ENCODE data around the gene ISG20. TPM values are rescaled to one million over a fixed set of nuclear protein-coding genes. Genes with fewer than 3 reads are reported as not detected.

ISG20 gene
- total and polyA plus RNA-seq, 4 donors: 10.1 to 18.7 (median 12.9) TPM

DNA sequence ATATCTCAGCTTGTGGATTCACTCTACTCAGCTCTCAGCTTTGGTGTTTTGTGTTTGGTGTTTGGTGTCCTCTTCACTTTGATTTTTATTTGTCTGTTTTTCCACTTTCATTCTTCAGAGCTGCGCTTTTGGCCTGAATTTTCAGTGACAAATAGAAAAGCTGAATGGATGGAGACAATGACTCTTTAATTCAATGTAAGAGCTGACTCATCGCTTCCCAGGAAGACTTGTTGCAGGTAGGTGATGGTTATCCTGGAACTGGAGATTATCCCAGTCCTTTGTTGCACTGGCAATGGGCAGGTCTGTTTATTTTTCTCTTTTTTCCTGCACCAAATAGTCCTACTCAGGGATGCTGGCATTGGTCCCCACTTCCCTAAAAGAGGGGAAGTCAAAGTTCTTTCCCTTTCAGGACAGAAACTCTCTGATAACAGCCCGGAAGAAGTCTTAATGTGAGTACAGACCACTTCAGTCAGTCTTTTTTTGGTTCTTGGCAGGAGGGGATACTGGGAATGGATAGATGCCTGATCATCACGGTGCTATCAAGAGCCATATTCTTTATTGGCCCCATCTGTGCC lies 30.1 kb upstream of the ISG20 start:
- Histone ChIP-seq H3K27me3 (ENCODE audit: control insufficient read depth in 1 of 2, insufficient read depth in 2 of 2, low read length in 1 of 2) (no peaks in the 10 kb centered on the region), H3K4me1 (ENCODE audit: control insufficient read depth in 1 of 2, insufficient read depth in 2 of 2, low read length in 2 of 2) (no peaks in the 10 kb centered on the region), H3K4me3 (ENCODE audit: low read length in 2 of 2) (no peak overlapping the region), H3K36me3 (ENCODE audit: control insufficient read depth in 1 of 2, insufficient read depth in 2 of 2, low read length in 1 of 2) (no peaks in the 10 kb centered on the region), H3K27ac (ENCODE audit: low read depth in 1 of 2, low read length in 2 of 2) (no peak overlapping the region), H3K9me3 (ENCODE audit: control insufficient read depth, low read length) (no peaks in the 10 kb centered on the region)
- no peak for ATAC-seq (ENCODE audit: low FRiP score)
- intact Hi-C loops (cut with DNase I): no loop called here
- WGBS, 2 donors: 86 to 90% methylated on average over 4 of the region's 4 CpGs
- no peak for DNase-seq

DNA sequence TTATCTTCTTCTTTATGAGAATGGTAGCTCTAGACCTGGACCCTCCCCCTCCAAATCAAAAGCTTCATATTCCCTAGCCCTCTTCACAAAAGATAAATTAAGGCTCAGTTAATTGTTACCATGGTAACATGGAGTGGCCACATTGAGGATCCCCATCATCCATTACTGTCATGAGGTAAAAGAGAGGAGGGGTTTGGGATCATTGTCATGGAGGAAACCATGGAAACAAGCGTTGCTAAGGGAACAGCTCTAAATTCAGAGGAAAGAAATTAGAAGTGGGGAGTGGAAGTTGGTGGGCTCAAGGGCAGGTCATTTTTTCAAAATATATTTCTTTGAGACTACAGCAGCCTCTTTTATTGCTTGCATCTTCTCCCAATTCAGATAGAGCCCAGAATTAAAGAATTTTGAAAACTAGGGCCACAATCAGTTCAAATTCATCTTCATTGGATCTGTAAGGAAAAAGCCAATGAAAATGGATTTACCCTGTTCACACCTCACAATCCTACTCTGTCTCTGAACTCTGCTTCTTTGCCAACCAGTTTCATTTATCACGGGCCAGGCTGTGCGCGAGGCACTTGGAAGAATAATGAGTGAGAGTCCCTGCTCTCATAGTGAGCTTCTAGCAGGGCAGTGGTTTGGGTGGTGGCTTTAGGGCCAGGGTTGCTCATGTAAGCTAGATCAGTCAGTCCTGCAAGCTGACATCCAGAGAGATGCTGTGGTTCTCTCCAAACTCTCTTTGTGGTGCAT lies 29.3 kb upstream of the ISG20 start:
- H3K9me3 ChIP-seq (ENCODE audit: control insufficient read depth, low read length): no peaks in the 10 kb centered on the region
- DNase-seq (no peak), ATAC-seq (ENCODE audit: low FRiP score) (no peak)
- H3K27ac ChIP-seq (ENCODE audit: low read depth in 1 of 2, low read length in 2 of 2): no peak overlapping the region
- intact Hi-C loops (cut with DNase I): no loop called here
- WGBS, 2 donors: 60 to 68% methylated on average over 4 of the region's 4 CpGs
- H3K4me3 ChIP-seq (ENCODE audit: low read length in 2 of 2): no peak overlapping the region
- no peaks in the 10 kb centered on the region for H3K36me3 ChIP-seq (ENCODE audit: control insufficient read depth in 1 of 2, insufficient read depth in 2 of 2, low read length in 1 of 2)
- H3K4me1 ChIP-seq (ENCODE audit: control insufficient read depth in 1 of 2, insufficient read depth in 2 of 2, low read length in 2 of 2): no peaks in the 10 kb centered on the region
- H3K27me3 ChIP-seq (ENCODE audit: control insufficient read depth in 1 of 2, insufficient read depth in 2 of 2, low read length in 1 of 2): no peaks in the 10 kb centered on the region

DNA sequence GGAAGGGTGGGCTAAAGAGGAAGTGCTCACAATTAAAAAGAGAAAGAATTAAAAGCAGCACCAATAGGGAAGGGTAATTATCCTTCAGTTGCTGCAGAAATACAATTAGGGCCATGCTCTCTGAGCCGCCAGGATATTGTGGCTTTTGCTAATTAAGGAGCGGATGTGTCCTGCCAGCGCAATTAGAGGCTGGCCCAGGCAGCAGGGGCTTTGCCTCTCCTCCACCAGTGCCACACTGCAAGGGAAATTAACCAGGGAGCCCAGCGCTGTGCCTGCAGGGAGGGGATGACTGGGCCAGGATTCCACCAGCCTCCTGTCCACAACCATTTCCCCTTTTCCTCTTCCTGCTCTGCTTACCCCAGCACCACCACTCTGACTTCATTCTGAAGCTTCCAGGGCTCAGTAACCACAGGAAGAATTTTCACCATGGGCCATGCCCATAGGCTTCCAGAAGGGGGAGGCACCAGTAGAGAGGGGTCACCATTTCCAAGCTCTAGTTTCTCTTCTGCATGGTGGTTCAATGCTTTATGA lies 28.1 kb upstream of the ISG20 start:
- DNase-seq: peak in 1 of 2 donors; percentile 49
- Histone ChIP-seq H3K27ac (ENCODE audit: low read depth in 1 of 2, low read length in 2 of 2) (no peak overlapping the region), H3K4me1 (ENCODE audit: control insufficient read depth in 1 of 2, insufficient read depth in 2 of 2, low read length in 2 of 2) (no peaks in the 10 kb centered on the region), H3K36me3 (ENCODE audit: control insufficient read depth in 1 of 2, insufficient read depth in 2 of 2, low read length in 1 of 2) (no peaks in the 10 kb centered on the region), H3K9me3 (ENCODE audit: control insufficient read depth, low read length) (no peaks in the 10 kb centered on the region), H3K4me3 (ENCODE audit: low read length in 2 of 2) (no peak overlapping the region), H3K27me3 (ENCODE audit: control insufficient read depth in 1 of 2, insufficient read depth in 2 of 2, low read length in 1 of 2) (no peaks in the 10 kb centered on the region)
- ATAC-seq (ENCODE audit: low FRiP score): no peak
- 48 to 53% methylated on average over 4 of the region's 4 CpGs for WGBS, 2 donors
- intact Hi-C loops (cut with DNase I): no loop called here

DNA sequence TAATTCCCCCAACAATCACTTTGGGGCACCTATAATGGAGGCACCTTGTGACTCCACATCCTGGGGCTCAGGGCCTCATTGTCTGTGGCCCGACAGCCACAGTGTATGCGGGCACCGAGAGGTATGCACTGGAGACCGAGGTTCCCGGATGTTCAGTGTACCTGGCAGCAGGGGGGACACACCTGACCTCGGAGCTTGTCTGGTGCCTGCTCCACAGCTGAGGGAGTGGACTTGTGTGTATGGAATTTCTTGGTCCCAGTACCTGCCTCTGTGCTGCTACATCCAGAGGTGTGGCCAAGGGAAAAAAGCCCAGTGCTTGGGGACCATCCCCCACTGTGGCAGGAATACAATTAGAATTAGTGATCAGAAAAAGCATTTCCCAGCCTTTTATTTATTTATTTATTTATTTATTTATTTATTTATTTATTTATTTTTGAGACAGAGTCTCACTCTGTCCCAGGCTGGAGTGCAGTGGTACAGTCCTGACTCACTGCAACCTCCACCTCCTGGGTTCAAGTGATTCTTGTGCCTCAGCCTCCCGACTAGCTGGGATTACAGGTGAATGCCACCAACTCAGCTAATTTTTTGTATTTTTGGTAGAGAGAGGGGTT lies 26.5 kb upstream of the ISG20 start:
- 69 to 71% methylated on average over 7 of the region's 7 CpGs for WGBS, 2 donors
- Histone ChIP-seq H3K27ac (ENCODE audit: low read depth in 1 of 2, low read length in 2 of 2) (no peak overlapping the region), H3K9me3 (ENCODE audit: control insufficient read depth, low read length) (no peaks in the 10 kb centered on the region), H3K4me3 (ENCODE audit: low read length in 2 of 2) (no peak overlapping the region), H3K4me1 (ENCODE audit: control insufficient read depth in 1 of 2, insufficient read depth in 2 of 2, low read length in 2 of 2) (no peaks in the 10 kb centered on the region), H3K27me3 (ENCODE audit: control insufficient read depth in 1 of 2, insufficient read depth in 2 of 2, low read length in 1 of 2) (no peaks in the 10 kb centered on the region), H3K36me3 (ENCODE audit: control insufficient read depth in 1 of 2, insufficient read depth in 2 of 2, low read length in 1 of 2) (no peaks in the 10 kb centered on the region)
- ATAC-seq (ENCODE audit: low FRiP score): peak; percentile 26
- peak in 1 of 2 donors; percentile 37 for DNase-seq
- intact Hi-C loops (cut with DNase I): no loop called here

DNA sequence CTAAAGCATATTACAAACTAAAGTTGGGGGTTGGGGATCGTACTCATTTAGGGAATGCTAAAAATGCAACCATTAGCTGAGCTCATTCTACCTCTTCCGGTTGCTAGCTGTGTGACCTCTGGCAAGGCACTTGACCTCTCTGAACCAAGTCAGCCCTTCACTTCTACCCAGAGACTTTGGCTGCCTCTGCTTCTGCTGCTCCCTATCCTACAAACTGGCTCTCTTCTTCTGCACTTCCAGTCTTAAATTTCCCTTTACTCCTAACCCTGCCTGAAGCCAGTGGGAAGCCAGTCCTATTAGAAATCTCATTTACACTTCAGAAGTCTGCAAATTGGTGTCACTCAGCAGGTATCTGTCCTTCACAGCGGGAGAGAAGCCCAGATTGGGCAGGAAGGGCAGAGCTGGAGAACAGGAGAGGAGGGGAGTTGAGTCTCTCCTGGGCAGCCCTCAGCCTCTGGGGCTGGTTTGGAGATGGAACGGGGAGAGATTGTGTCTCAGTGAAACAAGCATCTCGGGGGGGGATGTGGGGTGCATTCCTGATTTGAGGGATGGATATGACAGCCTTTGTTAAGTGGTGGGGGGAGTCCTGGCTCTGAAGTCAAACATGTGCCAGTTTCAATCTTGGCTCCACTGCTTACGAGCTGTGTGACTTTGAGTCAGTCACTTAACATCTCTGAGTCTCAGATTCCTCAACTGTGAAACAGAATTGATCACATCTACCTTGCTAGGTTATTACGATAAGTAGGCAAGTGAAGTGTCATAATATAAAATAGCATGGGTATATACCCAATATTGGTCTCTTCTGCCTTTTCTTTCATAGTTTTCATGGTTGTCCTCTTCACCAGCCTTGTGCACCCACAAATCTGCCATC lies 25.5 kb upstream of the ISG20 start:
- no peaks in the 10 kb centered on the region for H3K4me1 ChIP-seq (ENCODE audit: control insufficient read depth in 1 of 2, insufficient read depth in 2 of 2, low read length in 2 of 2)
- WGBS, 2 donors: 40 to 42% methylated on average over 7 of the region's 7 CpGs
- H3K27ac ChIP-seq (ENCODE audit: low read depth in 1 of 2, low read length in 2 of 2): no peak overlapping the region
- no peak overlapping the region for H3K4me3 ChIP-seq (ENCODE audit: low read length in 2 of 2)
- DNase-seq: no peak
- H3K27me3 ChIP-seq (ENCODE audit: control insufficient read depth in 1 of 2, insufficient read depth in 2 of 2, low read length in 1 of 2): no peaks in the 10 kb centered on the region
- H3K9me3 ChIP-seq (ENCODE audit: control insufficient read depth, low read length): no peaks in the 10 kb centered on the region
- H3K36me3 ChIP-seq (ENCODE audit: control insufficient read depth in 1 of 2, insufficient read depth in 2 of 2, low read length in 1 of 2): no peaks in the 10 kb centered on the region
- intact Hi-C loops (cut with DNase I): no loop called here
- ATAC-seq (ENCODE audit: low FRiP score): no peak

DNA sequence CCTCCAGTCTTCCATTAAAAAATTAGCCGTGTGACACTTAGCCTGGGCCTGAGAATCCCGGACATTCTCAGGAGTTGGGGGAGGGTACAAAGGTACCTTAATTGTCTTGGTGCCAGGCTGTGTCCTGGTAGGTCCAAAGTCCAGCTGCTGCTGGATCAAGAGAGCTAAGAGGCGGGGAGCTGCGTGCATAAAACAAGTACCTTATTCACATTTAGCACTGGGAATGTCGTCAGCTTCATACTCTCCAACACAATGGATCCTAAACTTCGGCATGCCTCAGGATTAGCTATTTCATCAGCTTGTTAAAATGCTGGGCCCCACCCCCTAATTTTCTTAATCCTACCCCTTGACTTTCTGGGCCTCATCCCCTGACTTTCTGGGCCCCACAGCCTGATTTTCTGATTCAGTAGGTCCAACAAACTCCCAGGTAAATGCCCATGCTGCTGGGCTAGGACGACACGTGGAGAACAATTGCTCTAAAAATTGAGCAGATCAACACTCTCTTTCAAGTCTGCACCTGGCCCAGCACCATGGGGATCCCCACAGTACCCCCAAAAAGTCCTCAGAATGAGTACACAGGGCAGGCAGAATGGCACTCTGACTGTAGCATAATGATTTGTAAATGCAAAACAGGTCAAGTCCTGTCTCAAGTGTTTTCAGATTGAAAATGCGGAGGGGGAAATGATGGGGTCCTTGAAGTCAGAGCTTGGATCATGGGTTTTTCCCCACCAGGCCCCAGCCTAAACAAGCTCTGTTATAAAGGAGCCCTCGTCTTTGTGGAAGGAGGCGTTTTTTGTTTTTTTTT lies 23.3 kb upstream of the ISG20 start:
- Histone ChIP-seq H3K4me3 (ENCODE audit: low read length in 2 of 2) (no peak overlapping the region), H3K27me3 (ENCODE audit: control insufficient read depth in 1 of 2, insufficient read depth in 2 of 2, low read length in 1 of 2) (no peaks in the 10 kb centered on the region), H3K36me3 (ENCODE audit: control insufficient read depth in 1 of 2, insufficient read depth in 2 of 2, low read length in 1 of 2) (no peaks in the 10 kb centered on the region), H3K4me1 (ENCODE audit: control insufficient read depth in 1 of 2, insufficient read depth in 2 of 2, low read length in 2 of 2) (no peaks in the 10 kb centered on the region), H3K9me3 (ENCODE audit: control insufficient read depth, low read length) (no peaks in the 10 kb centered on the region), H3K27ac (ENCODE audit: low read depth in 1 of 2, low read length in 2 of 2) (no peak overlapping the region)
- DNase-seq (no peak), ATAC-seq (ENCODE audit: low FRiP score) (no peak)
- WGBS, 2 donors: 75 to 79% methylated on average over 11 of the region's 11 CpGs
- intact Hi-C loops (cut with DNase I): no loop called here

DNA sequence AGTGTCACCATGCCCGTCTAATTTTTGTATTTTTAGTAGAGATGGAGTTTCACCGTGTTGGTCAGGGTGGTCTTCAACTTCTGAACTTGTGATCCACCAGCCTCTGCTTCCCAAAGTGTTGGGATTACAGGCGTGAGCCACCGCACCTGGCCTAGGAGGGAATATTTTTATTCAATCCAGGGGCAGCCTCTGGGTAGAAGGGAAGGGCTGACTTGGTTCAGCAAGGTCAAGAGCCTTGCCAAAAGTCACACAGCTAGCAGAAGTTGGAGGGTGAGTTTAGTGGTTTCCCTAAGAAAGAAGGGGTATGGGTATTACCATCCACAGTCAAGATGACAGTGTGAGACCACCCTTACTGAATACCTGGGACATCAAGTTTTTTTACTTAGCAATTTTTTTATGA lies 22.6 kb upstream of the ISG20 start:
- intact Hi-C loops (cut with DNase I): no loop called here
- H3K27me3 ChIP-seq (ENCODE audit: control insufficient read depth in 1 of 2, insufficient read depth in 2 of 2, low read length in 1 of 2): no peaks in the 10 kb centered on the region

More for the DNA sequence above, 22.6 kb upstream of the ISG20 start:
- DNase-seq (no peak), ATAC-seq (ENCODE audit: low FRiP score) (no peak)
- H3K9me3 ChIP-seq (ENCODE audit: control insufficient read depth, low read length): no peaks in the 10 kb centered on the region
- 83 to 86% methylated on average over 4 of the region's 4 CpGs for WGBS, 2 donors
- no peaks in the 10 kb centered on the region for H3K36me3 ChIP-seq (ENCODE audit: control insufficient read depth in 1 of 2, insufficient read depth in 2 of 2, low read length in 1 of 2)
- no peak overlapping the region for H3K27ac ChIP-seq (ENCODE audit: low read depth in 1 of 2, low read length in 2 of 2)
- no peak overlapping the region for H3K4me3 ChIP-seq (ENCODE audit: low read length in 2 of 2)
- no peaks in the 10 kb centered on the region for H3K4me1 ChIP-seq (ENCODE audit: control insufficient read depth in 1 of 2, insufficient read depth in 2 of 2, low read length in 2 of 2)
